GM23248 (cell line): Measurements from ENCODE around the gene AGAP1.

ENCODE experiments used
- EZH2 ChIP-seq: fragments of 200-600 bp; sonication (generic); IDR thresholded peaks from 2 replicates; pipeline ENCODE4 v1.6.1; 2018; ENCODE audit warnings: antibody characterized with exemption, mild to moderate bottlenecking; ENCODE audit not compliant: insufficient read depth, poor library complexity, severe bottlenecking
- EZH2phosphoT487 ChIP-seq: fragments of 200-600 bp; sonication (generic); IDR thresholded peaks from 2 replicates; pipeline ENCODE4 v1.6.1; 2018; ENCODE audit warnings: antibody characterized with exemption, moderate library complexity, mild to moderate bottlenecking, low read depth; ENCODE audit not compliant: insufficient read depth

- TF ChIP-seq EZH2 = no peak
- TF ChIP-seq EZH2phosphoT487 = no peak
Measured at GRCh38 chr2:235966396-235966795, 472.6 kb downstream of the AGAP1 start.
